22Rv1 (cell line): ENCODE data around the gene OR9Q1.

Experiments used
- CTCF ChIP-seq: fragments of 450-650 bp; IDR thresholded peaks from 2 replicates; pipeline ENCODE4 v1.5.1; 2017; ENCODE audit warnings: mild to moderate bottlenecking
- ZFX ChIP-seq: fragments of 450-650 bp; IDR thresholded peaks from 2 replicates; pipeline ENCODE4 v1.6.1; 2017; ENCODE audit warnings: antibody characterized with exemption, borderline replicate concordance

GRCh38 chr11:57974848-57975601 is 48.7 kb upstream of the OR9Q1 start:
- TF ChIP-seq CTCF = no peak
- TF ChIP-seq ZFX = no peak
